CD4-positive, alpha-beta T cell (primary cell): Measurements from ENCODE around the gene NR1D2. TPM values are rescaled to one million over a fixed set of nuclear protein-coding genes. Genes with fewer than 3 reads are reported as not detected.
A peak's percentile ranks its signal among the peaks of the same experiment; 100 is the strongest.

Experiments
- ATAC-seq: fragments of 200-7000 bp; cut with Tn5 transposase; one replicate; pipeline ENCODE4 v1.10.0; 2022; ENCODE audit warnings: mild to moderate bottlenecking; ENCODE audit not compliant: poor library complexity
- CTCF ChIA-PET: fragments of 350-600 bp; sonication (Branson Sonifier 250); formaldehyde crosslinking; loops from one replicate; lab custom pipeline; 2021; ENCODE audit warnings: antibody characterized with exemption, inconsistent platforms; lab: Charles Lee
- POLR2A ChIA-PET: fragments of 350-600 bp; sonication (Branson Sonifier 250); formaldehyde crosslinking; loops from one replicate; lab custom pipeline; 2021; ENCODE audit warnings: antibody characterized with exemption, inconsistent platforms; lab: Charles Lee
- DNase-seq, 14 experiments: peaks; one replicate each; pipeline ENCODE4 v3.0.0-alpha.2; 2013 to 2020; ENCODE audit warnings: mixed read lengths in 2 of 14
- H3K27ac ChIP-seq, 2 donors: one replicate each; pipeline versions ENCODE4 v1.5.1 to v1.7.0; 2013; ENCODE audit warnings: low read length in 2 of 2, low read depth in 1 of 2, mild to moderate bottlenecking in 1 of 2
- H3K27me3 ChIP-seq, 2 experiments: 1 replicate in 1 of 2; 2 replicates in 1 of 2; pipeline versions ENCODE4 v1.6.1 to v1.7.0; 2013; ENCODE audit warnings: low read length in 2 of 2, control low read depth in 1 of 2, mild to moderate bottlenecking in 1 of 2, moderate library complexity in 1 of 2; ENCODE audit not compliant: insufficient read depth in 2 of 2, control insufficient read depth in 1 of 2
- H3K36me3 ChIP-seq: one replicate; pipeline ENCODE4 v1.6.1; 2013; ENCODE audit warnings: low read length, control low read depth; ENCODE audit not compliant: insufficient read depth
- H3K4me1 ChIP-seq: one replicate; pipeline ENCODE4 v1.6.1; 2013; ENCODE audit warnings: low read length, control low read depth; ENCODE audit not compliant: insufficient read depth
- H3K4me3 ChIP-seq: one replicate; pipeline ENCODE4 v1.5.1; 2013; ENCODE audit warnings: mild to moderate bottlenecking, low read length, moderate library complexity
- H3K9me3 ChIP-seq, 2 experiments: 1 replicate in 1 of 2; 2 replicates in 1 of 2; pipeline versions ENCODE4 v1.6.1 to v1.7.0; 2013; ENCODE audit warnings: low read length in 2 of 2, mild to moderate bottlenecking in 2 of 2, control low read depth in 1 of 2, moderate library complexity in 1 of 2; ENCODE audit not compliant: control insufficient read depth in 1 of 2, insufficient read depth in 1 of 2
- H3K27ac Mint-ChIP-seq: one replicate; pipeline ENCODE4 v1.8.0; 2020; ENCODE audit warnings: mixed read lengths
- H3K27me3 Mint-ChIP-seq: one replicate; pipeline ENCODE4 v1.8.0; 2021; ENCODE audit warnings: mixed read lengths
- H3K36me3 Mint-ChIP-seq: one replicate; pipeline ENCODE4 v1.8.0; 2021; ENCODE audit warnings: low read depth, mixed read lengths
- H3K4me1 Mint-ChIP-seq: one replicate; pipeline ENCODE4 v1.8.0; 2021; ENCODE audit warnings: low read depth, mixed read lengths
- H3K4me3 Mint-ChIP-seq: one replicate; pipeline ENCODE4 v1.8.0; 2020; ENCODE audit warnings: mild to moderate bottlenecking, mixed read lengths
- H3K9me3 Mint-ChIP-seq: one replicate; pipeline ENCODE4 v1.8.0; 2020; ENCODE audit warnings: mixed read lengths
- intact Hi-C, 2 experiments: fragments of 100-400 bp; cut with DNase I in 1 of 2; cut with micrococcal nuclease in 1 of 2; formaldehyde crosslinking; loops; one replicate each; pipeline versions ENCODE4 v1.15.1 to v1.9.0; 2023 to 2025; cut with DNase I, micrococcal nuclease
- total RNA-seq, 174 experiments: library from RNA in 2 of 174; stranded (reverse) in 2 of 174; gene quantifications; one replicate each; pipeline ENCODE4 v1.2.3 and lab custom pipeline; 2021 to 2026
- TF ChIP-seq, protein P1 (sequence below): fragments of 200-600 bp; IDR thresholded peaks from one replicate; pipeline ENCODE4 v1.8.0; 2022; ENCODE audit warnings: antibody characterized with exemption, mild to moderate bottlenecking

Gene NR1D2
- total RNA-seq, 2 experiments from 2014 or later, result 111 to 113 TPM

DNA sequence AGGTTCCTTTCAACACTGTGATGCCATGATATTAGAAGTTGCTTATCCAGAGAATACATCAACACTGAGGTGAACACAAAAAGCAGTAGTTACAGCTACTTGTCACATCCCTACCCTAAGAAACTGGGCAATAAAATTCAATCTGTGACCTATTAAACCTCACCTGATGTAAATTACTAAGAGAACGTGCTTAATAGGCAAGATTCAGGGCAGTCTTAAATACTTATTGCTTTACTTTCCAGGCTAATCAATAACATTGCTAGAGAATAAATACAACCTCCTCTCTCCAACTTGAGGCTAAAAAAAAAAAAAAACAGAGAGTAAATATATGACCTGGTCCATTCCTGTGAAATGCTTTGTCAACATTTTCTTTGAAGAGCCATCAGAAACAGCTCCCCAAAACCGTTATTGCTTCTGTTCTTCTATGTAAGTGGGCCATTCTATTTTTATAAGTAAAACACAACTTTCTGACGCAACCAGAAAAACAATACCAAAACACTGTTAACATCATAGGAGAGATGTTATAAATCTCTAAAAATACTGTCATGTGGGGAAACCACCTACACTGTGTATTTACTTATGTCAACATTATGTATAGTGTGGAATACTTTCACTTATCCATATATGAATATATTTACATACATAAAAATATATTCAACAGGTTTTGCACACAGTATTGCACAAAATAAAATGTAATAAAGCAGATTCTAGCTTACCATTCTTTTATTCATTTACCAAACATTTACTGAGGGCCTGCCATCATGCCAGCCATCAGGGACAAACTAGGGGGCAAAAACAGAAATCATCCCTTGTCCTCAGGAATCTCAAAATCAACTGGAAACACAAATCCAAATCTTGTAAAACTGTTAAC is 31.0 kb upstream of the NR1D2 start:
- H3K4me3 Mint-ChIP-seq, result peak overlapping the region; percentile 47

GRCh38 chr3:23915537-23916108 is 29.5 kb upstream of the NR1D2 start:
- TF ChIP-seq, protein P1, sequence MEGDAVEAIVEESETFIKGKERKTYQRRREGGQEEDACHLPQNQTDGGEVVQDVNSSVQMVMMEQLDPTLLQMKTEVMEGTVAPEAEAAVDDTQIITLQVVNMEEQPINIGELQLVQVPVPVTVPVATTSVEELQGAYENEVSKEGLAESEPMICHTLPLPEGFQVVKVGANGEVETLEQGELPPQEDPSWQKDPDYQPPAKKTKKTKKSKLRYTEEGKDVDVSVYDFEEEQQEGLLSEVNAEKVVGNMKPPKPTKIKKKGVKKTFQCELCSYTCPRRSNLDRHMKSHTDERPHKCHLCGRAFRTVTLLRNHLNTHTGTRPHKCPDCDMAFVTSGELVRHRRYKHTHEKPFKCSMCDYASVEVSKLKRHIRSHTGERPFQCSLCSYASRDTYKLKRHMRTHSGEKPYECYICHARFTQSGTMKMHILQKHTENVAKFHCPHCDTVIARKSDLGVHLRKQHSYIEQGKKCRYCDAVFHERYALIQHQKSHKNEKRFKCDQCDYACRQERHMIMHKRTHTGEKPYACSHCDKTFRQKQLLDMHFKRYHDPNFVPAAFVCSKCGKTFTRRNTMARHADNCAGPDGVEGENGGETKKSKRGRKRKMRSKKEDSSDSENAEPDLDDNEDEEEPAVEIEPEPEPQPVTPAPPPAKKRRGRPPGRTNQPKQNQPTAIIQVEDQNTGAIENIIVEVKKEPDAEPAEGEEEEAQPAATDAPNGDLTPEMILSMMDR, result no peak
- no peak for DNase-seq
- Histone ChIP-seq H3K27ac (no peak overlapping the region), H3K27me3 (no peaks in the 10 kb centered on the region), H3K9me3 (no peaks in the 10 kb centered on the region), H3K4me3 (peak overlapping the region; percentile 94), H3K36me3 (peaks cover 28% of the 10 kb centered on the region), H3K4me1 (peaks cover 29% of the 10 kb centered on the region)
- POLR2A ChIA-PET, result interaction anchor here (1.1 to 3.5 kb wide), 11 partner anchors 9 to 1868 kb away, joined by 5 to 95 read pairs (median 16); partner anchors contain the start of gene NGLY1
- ATAC-seq, result no peak
- intact Hi-C loops, result loop anchor here in 1 of 2 experiments (5.0 to 10.0 kb wide), 2 partner anchors 108 to 1869 kb away; partner anchors contain the start of genes NGLY1 and UBE2E1
- Mint-ChIP-seq H3K27me3 (no peaks in the 10 kb centered on the region), H3K9me3 (no peaks in the 10 kb centered on the region), H3K4me1 (peaks cover 62% of the 10 kb centered on the region), H3K4me3 (peak overlapping the region; percentile 99), H3K36me3 (peaks cover 43% of the 10 kb centered on the region), H3K27ac (peak overlapping the region; percentile 98)
- CTCF ChIA-PET, result interaction anchor here (1.6 kb wide), 1 partner anchor 33 kb away, joined by 7 read pairs; no protein-coding TSS in a partner anchor

More for the DNA sequence above, 31.0 kb upstream of the NR1D2 start:
- no peak overlapping the region for H3K27ac ChIP-seq
- ChIA-PET CTCF (interaction anchor here (0.7 kb wide), 1 partner anchor 13 kb away, joined by 3 read pairs; no protein-coding TSS in a partner anchor), POLR2A (no interaction called here)
- intact Hi-C loops, result loop anchor here in 1 of 2 experiments (10.0 kb wide), 1 partner anchor 1871 kb away; the partner anchor contains the start of gene NGLY1
- DNase-seq, result no peak
- H3K27ac Mint-ChIP-seq, result no peak overlapping the region
- H3K36me3 ChIP-seq, result peaks cover 16% of the 10 kb centered on the region
- peaks cover 46% of the 10 kb centered on the region for H3K4me1 Mint-ChIP-seq
- no peaks in the 10 kb centered on the region for H3K27me3 Mint-ChIP-seq
- H3K9me3 ChIP-seq, result no peaks in the 10 kb centered on the region
- H3K9me3 Mint-ChIP-seq, result no peaks in the 10 kb centered on the region
- ATAC-seq, result no peak
- peaks cover 27% of the 10 kb centered on the region for H3K4me1 ChIP-seq
- H3K27me3 ChIP-seq, result no peaks in the 10 kb centered on the region
- peaks cover 38% of the 10 kb centered on the region for H3K36me3 Mint-ChIP-seq
- TF ChIP-seq, protein P1, result no peak
- H3K4me3 ChIP-seq, result no peak overlapping the region

- H3K9me3 ChIP-seq, result no peaks in the 10 kb centered on the region
- peaks cover 29% of the 10 kb centered on the region for H3K4me1 ChIP-seq
- POLR2A ChIA-PET, result interaction anchor here (0.6 to 3.5 kb wide), 31 partner anchors 8 to 1867 kb away, joined by 3 to 95 read pairs (median 6); partner anchors contain the start of genes NGLY1 and UBE2E2
- Mint-ChIP-seq H3K27ac (peak overlapping the region; percentile 98), H3K9me3 (no peaks in the 10 kb centered on the region), H3K27me3 (no peaks in the 10 kb centered on the region), H3K36me3 (peaks cover 47% of the 10 kb centered on the region), H3K4me3 (peak overlapping the region; percentile 99), H3K4me1 (peaks cover 67% of the 10 kb centered on the region)
- CTCF ChIA-PET, result interaction anchor here (1.0 to 1.6 kb wide), 2 partner anchors 32 to 52 kb away, joined by 3 to 7 read pairs; no protein-coding TSS in a partner anchor
- H3K27ac ChIP-seq, result peak overlapping the region; percentile 61 to 76
- H3K27me3 ChIP-seq, result no peaks in the 10 kb centered on the region
- DNase-seq (no peak), ATAC-seq (peak; percentile 28)
- H3K4me3 ChIP-seq, result peak overlapping the region; percentile 94
- intact Hi-C loops, result loop anchor here in 1 of 2 experiments (5.0 to 10.0 kb wide), 2 partner anchors 109 to 1868 kb away; partner anchors contain the start of genes NGLY1 and UBE2E1
- H3K36me3 ChIP-seq, result peaks cover 33% of the 10 kb centered on the region
- TF ChIP-seq, protein P1, result no peak
Observed at GRCh38 chr3:23916152-23916885, 28.8 kb upstream of the NR1D2 start.
